GM12874 (cell line): ENCODE results near the gene WSCD2.

ENCODE experiments used
- TF ChIP-seq, protein P1 (sequence below): IDR thresholded peaks from 2 replicates; pipeline ENCODE4 v1.5.1; 2011; ENCODE audit warnings: low read depth, mild to moderate bottlenecking, control low read depth, low read length, moderate library complexity; ENCODE audit not compliant: insufficient read depth

Gene WSCD2

DNA sequence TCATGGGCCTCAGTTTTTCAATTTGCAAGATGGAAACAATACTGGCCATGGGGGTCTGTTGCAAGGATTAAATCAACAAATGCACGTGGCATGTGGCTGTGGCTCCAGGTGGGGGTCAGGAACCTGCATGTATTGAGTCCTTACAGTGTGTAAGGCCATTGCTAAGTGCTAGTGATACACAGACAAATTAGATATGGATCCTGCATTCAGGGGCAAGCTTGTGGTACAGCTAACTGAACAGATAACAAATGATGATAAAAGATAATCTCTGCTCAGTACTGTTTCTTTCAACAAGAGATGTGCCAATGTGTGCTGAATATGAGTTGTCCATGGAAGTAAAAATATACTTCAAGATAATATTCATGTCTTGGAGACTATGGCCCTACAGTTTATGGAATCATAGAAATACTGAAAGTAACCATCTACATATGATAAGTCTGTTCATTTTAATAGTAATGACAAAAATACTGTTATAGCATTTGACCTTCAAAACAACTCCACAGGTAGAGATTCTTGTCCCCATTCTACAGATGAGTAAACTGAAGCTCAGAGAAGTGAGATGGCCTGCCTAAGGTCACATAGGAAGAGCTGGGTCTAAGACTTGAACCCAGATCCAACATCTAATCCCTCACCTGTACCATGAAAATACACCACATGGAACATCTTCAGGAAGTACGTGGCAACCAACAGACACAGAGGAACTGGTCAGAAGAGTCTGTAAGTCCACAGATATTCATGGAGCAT, 7.2 kb upstream of the WSCD2 start:
- TF ChIP-seq, protein P1, sequence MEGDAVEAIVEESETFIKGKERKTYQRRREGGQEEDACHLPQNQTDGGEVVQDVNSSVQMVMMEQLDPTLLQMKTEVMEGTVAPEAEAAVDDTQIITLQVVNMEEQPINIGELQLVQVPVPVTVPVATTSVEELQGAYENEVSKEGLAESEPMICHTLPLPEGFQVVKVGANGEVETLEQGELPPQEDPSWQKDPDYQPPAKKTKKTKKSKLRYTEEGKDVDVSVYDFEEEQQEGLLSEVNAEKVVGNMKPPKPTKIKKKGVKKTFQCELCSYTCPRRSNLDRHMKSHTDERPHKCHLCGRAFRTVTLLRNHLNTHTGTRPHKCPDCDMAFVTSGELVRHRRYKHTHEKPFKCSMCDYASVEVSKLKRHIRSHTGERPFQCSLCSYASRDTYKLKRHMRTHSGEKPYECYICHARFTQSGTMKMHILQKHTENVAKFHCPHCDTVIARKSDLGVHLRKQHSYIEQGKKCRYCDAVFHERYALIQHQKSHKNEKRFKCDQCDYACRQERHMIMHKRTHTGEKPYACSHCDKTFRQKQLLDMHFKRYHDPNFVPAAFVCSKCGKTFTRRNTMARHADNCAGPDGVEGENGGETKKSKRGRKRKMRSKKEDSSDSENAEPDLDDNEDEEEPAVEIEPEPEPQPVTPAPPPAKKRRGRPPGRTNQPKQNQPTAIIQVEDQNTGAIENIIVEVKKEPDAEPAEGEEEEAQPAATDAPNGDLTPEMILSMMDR, result no peak

DNA sequence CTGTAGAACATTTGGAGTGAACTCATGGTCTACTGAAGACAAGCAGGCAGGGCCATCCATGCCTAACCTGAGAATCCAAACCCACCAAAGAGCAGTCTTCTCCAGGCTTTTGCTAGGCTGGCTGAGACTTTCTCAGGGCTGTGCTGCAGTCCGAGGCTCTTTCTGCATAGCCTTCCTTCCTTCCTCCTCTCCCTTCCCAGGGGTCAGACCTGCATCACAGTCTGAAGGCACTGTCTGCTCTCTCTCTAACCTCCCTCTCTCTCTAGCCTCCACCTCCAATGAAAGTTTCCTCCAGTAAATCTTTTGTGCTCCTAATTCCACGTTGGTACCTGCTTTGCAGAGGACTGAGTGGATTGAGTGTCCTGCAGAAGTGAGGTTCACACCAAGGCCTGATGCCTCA, 6.4 kb upstream of the WSCD2 start:
- TF ChIP-seq, protein P1, result no peak

DNA sequence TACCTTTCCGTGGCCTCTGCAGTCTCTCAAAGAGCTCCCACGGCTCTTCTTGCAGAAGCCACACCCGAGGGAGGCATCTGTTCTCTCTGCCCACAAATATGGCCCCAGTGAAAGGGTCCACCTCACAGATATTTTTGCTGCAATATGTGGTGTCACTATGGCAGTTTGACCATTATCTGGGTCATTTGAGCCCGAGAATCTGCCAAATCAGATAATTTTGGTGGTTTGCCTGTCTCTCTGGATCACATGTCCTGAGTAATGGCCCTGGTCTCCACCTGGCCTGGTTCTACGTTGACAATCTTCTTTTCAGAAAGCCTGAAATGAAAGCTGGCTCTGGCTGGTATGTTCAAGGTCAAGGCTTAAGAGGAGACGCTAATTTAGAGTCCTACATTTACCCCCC, 5.7 kb upstream of the WSCD2 start:
- TF ChIP-seq, protein P1, result no peak

DNA sequence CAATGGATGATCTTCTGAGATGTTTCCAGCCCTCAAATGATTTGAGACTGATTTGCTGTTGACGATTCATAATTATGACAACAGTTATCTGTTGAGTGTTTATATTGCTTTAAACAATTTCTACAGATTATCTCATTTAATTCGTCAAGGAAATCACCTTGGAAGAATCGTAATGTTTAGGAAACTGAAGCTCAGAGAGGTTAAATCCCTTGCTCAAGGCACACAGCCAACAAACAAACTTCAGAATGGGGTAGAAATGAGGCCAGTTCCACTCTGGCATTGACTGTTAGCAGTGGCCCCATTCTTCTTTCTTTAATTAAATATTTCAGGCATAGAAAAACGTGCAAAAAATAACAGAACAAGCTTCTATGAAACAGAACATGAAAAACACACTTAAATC, 4.0 kb upstream of the WSCD2 start:
- TF ChIP-seq, protein P1, result no peak

DNA sequence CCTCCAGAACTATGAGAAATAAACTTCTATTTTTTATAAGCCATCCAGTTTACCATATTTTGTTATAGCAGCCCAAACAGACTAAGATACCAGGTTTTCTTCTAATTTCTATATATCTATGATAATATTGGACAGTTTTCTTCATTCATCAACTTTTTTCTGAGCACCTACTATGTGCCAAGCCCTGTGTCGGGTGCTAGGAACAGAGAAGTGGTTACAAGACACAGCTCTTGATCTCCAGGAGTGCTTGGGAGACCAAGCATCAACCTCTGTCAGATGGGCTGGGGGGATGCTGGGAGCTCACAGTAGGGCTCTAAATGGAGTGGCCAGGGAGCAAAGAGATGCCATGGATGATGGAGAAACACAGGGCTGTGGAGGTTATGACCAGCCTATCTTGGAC, 2.9 kb upstream of the WSCD2 start:
- TF ChIP-seq, protein P1, result no peak

DNA sequence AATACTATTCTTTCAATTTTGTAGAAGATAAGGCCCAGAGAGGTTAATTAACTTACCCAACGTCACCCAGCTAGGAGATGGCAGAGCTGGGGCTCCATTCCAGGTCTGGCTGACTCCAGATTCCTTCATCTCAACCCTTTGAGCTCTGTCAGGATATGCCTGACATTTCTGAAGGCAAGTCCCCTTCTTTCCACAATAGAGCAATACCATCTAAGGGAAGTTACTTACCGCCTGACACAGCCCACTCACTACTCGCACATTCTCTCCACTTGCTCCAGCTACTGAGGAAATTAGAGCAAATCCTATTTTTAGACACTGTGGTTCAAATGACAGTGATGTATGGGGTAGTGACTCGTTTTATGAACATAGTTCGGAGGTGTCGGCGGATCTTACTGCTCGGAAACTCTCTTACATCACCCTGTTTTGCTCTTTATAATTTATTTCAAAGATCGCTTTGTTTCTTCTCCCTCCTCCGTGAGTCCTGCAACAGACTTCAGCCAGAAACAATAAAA, 2.0 kb upstream of the WSCD2 start:
- TF ChIP-seq, protein P1, result no peak

DNA sequence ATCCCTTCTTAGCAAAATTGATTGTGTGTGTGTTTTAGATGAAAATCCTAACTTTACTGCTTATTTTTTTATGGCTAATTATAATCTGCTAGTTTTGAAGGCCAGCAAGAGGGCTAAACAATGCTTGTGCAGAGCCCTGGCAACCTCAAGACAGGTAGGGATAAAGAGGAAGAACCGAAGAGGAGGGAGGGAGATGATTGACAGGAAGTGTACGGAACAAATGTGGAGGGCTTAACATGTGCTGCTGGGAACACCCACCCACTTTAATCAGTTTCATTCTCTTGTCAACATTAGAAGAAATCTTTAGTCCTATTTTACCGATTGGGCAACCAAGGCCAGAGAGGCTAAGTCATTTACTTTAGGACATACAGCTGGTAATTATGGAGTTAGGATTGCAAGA, 1.4 kb upstream of the WSCD2 start:
- TF ChIP-seq, protein P1, result no peak
